DOHH2 (cell line): ENCODE data around the gene CALN1.

Experiments
- H3F3A ChIP-seq: fragments of 200-600 bp; sonication (generic), shearing (Covaris generic); 2 replicates; pipeline ENCODE4 v1.6.0; 2016; ENCODE audit warnings: antibody characterized with exemption, mild to moderate bottlenecking; ENCODE audit not compliant: control insufficient read depth, insufficient read depth
- H3K27ac ChIP-seq: fragments of 200-600 bp; sonication (generic); 2 replicates; pipeline ENCODE4 v1.5.1; 2014; ENCODE audit warnings: low read depth, mild to moderate bottlenecking, low read length, moderate library complexity
- H3K27me3 ChIP-seq: fragments of 200-600 bp; sonication (generic); 2 replicates; pipeline ENCODE4 v1.6.1; 2014; ENCODE audit warnings: mild to moderate bottlenecking, low read length, mixed read lengths; ENCODE audit not compliant: control insufficient read depth
- H3K36me3 ChIP-seq: fragments of 200-600 bp; sonication (generic); 2 replicates; pipeline ENCODE4 v1.6.1; 2014; ENCODE audit warnings: mild to moderate bottlenecking, low read length, moderate library complexity, mixed read lengths; ENCODE audit not compliant: control insufficient read depth
- H3K4me1 ChIP-seq: fragments of 200-600 bp; sonication (generic); 2 replicates; pipeline ENCODE4 v1.6.1; 2014; ENCODE audit warnings: mild to moderate bottlenecking, low read length, mixed read lengths; ENCODE audit not compliant: control insufficient read depth
- H3K4me2 ChIP-seq: fragments of 200-600 bp; sonication (generic); 2 replicates; pipeline ENCODE4 v1.6.0; 2014; ENCODE audit warnings: mild to moderate bottlenecking, low read length, moderate library complexity
- H3K4me3 ChIP-seq: fragments of 200-600 bp; sonication (generic); 2 replicates; pipeline ENCODE4 v1.5.1; 2014; ENCODE audit warnings: mild to moderate bottlenecking, low read length, mixed read lengths
- H3K79me2 ChIP-seq: fragments of 200-600 bp; sonication (generic); 2 replicates; pipeline ENCODE4 v1.6.1; 2014; ENCODE audit warnings: mild to moderate bottlenecking, low read length, mixed read lengths; ENCODE audit not compliant: control insufficient read depth
- H3K9me2 ChIP-seq: fragments of 200-600 bp; sonication (generic); replicated peaks from 2 replicates; pipeline ENCODE4 v1.6.1; 2014; ENCODE audit warnings: mild to moderate bottlenecking, low read length, mixed read lengths; ENCODE audit not compliant: control insufficient read depth
- H3K9me3 ChIP-seq: fragments of 200-600 bp; sonication (generic); 2 replicates; pipeline ENCODE4 v1.6.1; 2014; ENCODE audit warnings: antibody characterized with exemption, low read length, mixed read lengths; ENCODE audit not compliant: control insufficient read depth, insufficient read depth
- H4K20me1 ChIP-seq: fragments of 200-600 bp; sonication (generic); 2 replicates; pipeline ENCODE4 v1.6.0; 2014; ENCODE audit warnings: low read depth, mild to moderate bottlenecking, antibody characterized with exemption, low read length, moderate library complexity; ENCODE audit not compliant: control insufficient read depth, insufficient read depth
- EZH2phosphoT487 ChIP-seq: fragments of 200-600 bp; sonication (generic); IDR thresholded peaks from 2 replicates; pipeline ENCODE4 v1.6.1; 2017; ENCODE audit warnings: borderline replicate concordance, mild to moderate bottlenecking, antibody characterized with exemption, low read length, moderate library complexity, mixed read lengths
- TF ChIP-seq, protein P1 (sequence below): fragments of 200-600 bp; sonication (generic); IDR thresholded peaks from one replicate; pipeline ENCODE4 v1.5.1; 2014; ENCODE audit warnings: antibody characterized with exemption, mild to moderate bottlenecking, low read depth, low read length; ENCODE audit not compliant: poor library complexity, severe bottlenecking

The CALN1 gene

GRCh38 chr7:72283309-72283708 is 128.8 kb downstream of the CALN1 start:
- TF ChIP-seq, protein P1, sequence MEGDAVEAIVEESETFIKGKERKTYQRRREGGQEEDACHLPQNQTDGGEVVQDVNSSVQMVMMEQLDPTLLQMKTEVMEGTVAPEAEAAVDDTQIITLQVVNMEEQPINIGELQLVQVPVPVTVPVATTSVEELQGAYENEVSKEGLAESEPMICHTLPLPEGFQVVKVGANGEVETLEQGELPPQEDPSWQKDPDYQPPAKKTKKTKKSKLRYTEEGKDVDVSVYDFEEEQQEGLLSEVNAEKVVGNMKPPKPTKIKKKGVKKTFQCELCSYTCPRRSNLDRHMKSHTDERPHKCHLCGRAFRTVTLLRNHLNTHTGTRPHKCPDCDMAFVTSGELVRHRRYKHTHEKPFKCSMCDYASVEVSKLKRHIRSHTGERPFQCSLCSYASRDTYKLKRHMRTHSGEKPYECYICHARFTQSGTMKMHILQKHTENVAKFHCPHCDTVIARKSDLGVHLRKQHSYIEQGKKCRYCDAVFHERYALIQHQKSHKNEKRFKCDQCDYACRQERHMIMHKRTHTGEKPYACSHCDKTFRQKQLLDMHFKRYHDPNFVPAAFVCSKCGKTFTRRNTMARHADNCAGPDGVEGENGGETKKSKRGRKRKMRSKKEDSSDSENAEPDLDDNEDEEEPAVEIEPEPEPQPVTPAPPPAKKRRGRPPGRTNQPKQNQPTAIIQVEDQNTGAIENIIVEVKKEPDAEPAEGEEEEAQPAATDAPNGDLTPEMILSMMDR, result no peak
- TF ChIP-seq EZH2phosphoT487, result no peak
- Histone ChIP-seq H3K27ac (no peak overlapping the region), H3K79me2 (no peaks in the 10 kb centered on the region), H3K4me1 (no peaks in the 10 kb centered on the region), H3K27me3 (no peaks in the 10 kb centered on the region), H3F3A (no peaks in the 10 kb centered on the region), H3K9me2 (no peaks in the 10 kb centered on the region; the same call in 1 of the 2 replicates), H3K9me3 (no peaks in the 10 kb centered on the region), H3K4me2 (no peak overlapping the region), H3K36me3 (no peaks in the 10 kb centered on the region), H4K20me1 (no peaks in the 10 kb centered on the region), H3K4me3 (no peak overlapping the region)

DNA sequence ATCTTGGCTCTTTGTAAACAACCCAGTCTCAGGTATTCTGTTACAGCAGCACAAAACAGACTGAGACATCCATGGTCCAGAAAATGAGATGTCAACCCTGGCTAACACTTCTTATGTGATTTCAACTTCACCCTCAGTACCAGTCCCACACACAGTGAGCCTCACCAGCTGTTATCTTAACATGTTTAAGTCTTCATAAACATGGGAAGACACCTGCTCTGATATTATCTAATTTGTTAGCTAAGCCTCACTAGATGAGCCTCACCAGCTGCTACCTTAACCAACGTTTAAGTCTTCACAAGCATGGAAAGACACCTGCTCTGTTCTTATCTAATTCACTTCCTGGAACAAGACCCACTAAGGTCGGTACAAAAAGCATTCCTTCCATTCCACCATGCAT is 130.8 kb downstream of the CALN1 start:
- TF ChIP-seq EZH2phosphoT487, result no peak
- TF ChIP-seq, protein P1, result no peak
- Histone ChIP-seq H3K27me3 (no peaks in the 10 kb centered on the region), H4K20me1 (no peaks in the 10 kb centered on the region), H3K4me3 (no peak overlapping the region), H3K4me1 (no peaks in the 10 kb centered on the region), H3K79me2 (no peaks in the 10 kb centered on the region), H3K4me2 (no peak overlapping the region), H3K27ac (no peak overlapping the region), H3K36me3 (no peaks in the 10 kb centered on the region), H3F3A (no peaks in the 10 kb centered on the region), H3K9me3 (0 out of 2 replicates have a peak, but pooled peaks cover 3% of the 10 kb centered on the region), H3K9me2 (no peaks in the 10 kb centered on the region; the same call in 1 of the 2 replicates)

GRCh38 chr7:72279203-72279602 is 132.9 kb downstream of the CALN1 start:
- Histone ChIP-seq H3F3A (no peaks in the 10 kb centered on the region), H3K27ac (no peak overlapping the region), H3K9me3 (0 out of 2 replicates have a peak, but pooled peaks cover 3% of the 10 kb centered on the region)

More at GRCh38 chr7:72279203-72279602, 132.9 kb downstream of the CALN1 start:
- TF ChIP-seq, protein P1, result no peak
- no peak for TF ChIP-seq EZH2phosphoT487
- no peak overlapping the region for H3K4me2 ChIP-seq
- H4K20me1 ChIP-seq, result no peaks in the 10 kb centered on the region
- no peaks in the 10 kb centered on the region for H3K4me1 ChIP-seq
- H3K36me3 ChIP-seq, result no peaks in the 10 kb centered on the region
- H3K27me3 ChIP-seq, result no peaks in the 10 kb centered on the region
- no peaks in the 10 kb centered on the region for H3K79me2 ChIP-seq
- H3K9me2 ChIP-seq, result no peaks in the 10 kb centered on the region; the same call in 1 of the 2 replicates
- no peak overlapping the region for H3K4me3 ChIP-seq
